NCI-H2107 treated with DMSO at 0.1 percent for 48 hours (cell line): ENCODE measurements around the gene RNGTT.
"Not testable (repeated sequence)": the region's sequence is repeated elsewhere in the genome, so short reads cannot be mapped to it uniquely, and the experiment has no call there.

ENCODE experiments used
- DNase-seq: peaks from one replicate; lab custom pipeline; 2025; ENCODE audit not compliant: unreplicated experiment; lab: John Stamatoyannopoulos, UW

Gene RNGTT

GRCh38 chr6:88914895-88915598 lies 48.4 kb downstream of the RNGTT start:
- DNase-seq, result no peak

- peak; percentile 80 for DNase-seq
Measured at GRCh38 chr6:88914180-88914579, 49.2 kb downstream of the RNGTT start.

GRCh38 chr6:88913471-88913870 lies 49.9 kb downstream of the RNGTT start:
- DNase-seq, result no peak

- DNase-seq, result peak; percentile 58
Measured at GRCh38 chr6:88910922-88911778, 52.3 kb downstream of the RNGTT start.

GRCh38 chr6:88908598-88909548 lies 54.5 kb downstream of the RNGTT start:
- no peak for DNase-seq

GRCh38 chr6:88907148-88907547 lies 56.3 kb downstream of the RNGTT start:
- DNase-seq, result not testable (repeated sequence)

- DNase-seq, result no peak
Measured at GRCh38 chr6:88899569-88900316, 63.7 kb downstream of the RNGTT start.

GRCh38 chr6:88895911-88896310 lies 67.5 kb downstream of the RNGTT start:
- no peak for DNase-seq

- DNase-seq, result no peak
Measured at GRCh38 chr6:88890860-88891845, 72.3 kb downstream of the RNGTT start.

GRCh38 chr6:88890394-88890793 lies 73.0 kb downstream of the RNGTT start:
- DNase-seq, result no peak

GRCh38 chr6:88884361-88884760 lies 79.1 kb downstream of the RNGTT start:
- DNase-seq, result no peak

GRCh38 chr6:88882536-88882935 lies 80.9 kb downstream of the RNGTT start:
- DNase-seq, result no peak

GRCh38 chr6:88881451-88881850 lies 82.0 kb downstream of the RNGTT start:
- no peak for DNase-seq

- DNase-seq, result no peak
Measured at GRCh38 chr6:88880021-88880420, 83.4 kb downstream of the RNGTT start.

- DNase-seq, result no peak
Measured at GRCh38 chr6:88877893-88878292, 85.5 kb downstream of the RNGTT start.

- no peak for DNase-seq
Measured at GRCh38 chr6:88872962-88873361, 90.5 kb downstream of the RNGTT start.

GRCh38 chr6:88871498-88871897 lies 91.9 kb downstream of the RNGTT start:
- no peak for DNase-seq

- DNase-seq, result peak; percentile 37
Measured at GRCh38 chr6:88870717-88871330, 92.6 kb downstream of the RNGTT start.
